ENCODE results near the gene BHLHE41. TPM values are rescaled to one million over a fixed set of nuclear protein-coding genes. Genes with fewer than 3 reads are reported as not detected.

BHLHE41 gene
- total RNA-seq: 16.0 and 27.8 TPM in 2 replicates

DNA sequence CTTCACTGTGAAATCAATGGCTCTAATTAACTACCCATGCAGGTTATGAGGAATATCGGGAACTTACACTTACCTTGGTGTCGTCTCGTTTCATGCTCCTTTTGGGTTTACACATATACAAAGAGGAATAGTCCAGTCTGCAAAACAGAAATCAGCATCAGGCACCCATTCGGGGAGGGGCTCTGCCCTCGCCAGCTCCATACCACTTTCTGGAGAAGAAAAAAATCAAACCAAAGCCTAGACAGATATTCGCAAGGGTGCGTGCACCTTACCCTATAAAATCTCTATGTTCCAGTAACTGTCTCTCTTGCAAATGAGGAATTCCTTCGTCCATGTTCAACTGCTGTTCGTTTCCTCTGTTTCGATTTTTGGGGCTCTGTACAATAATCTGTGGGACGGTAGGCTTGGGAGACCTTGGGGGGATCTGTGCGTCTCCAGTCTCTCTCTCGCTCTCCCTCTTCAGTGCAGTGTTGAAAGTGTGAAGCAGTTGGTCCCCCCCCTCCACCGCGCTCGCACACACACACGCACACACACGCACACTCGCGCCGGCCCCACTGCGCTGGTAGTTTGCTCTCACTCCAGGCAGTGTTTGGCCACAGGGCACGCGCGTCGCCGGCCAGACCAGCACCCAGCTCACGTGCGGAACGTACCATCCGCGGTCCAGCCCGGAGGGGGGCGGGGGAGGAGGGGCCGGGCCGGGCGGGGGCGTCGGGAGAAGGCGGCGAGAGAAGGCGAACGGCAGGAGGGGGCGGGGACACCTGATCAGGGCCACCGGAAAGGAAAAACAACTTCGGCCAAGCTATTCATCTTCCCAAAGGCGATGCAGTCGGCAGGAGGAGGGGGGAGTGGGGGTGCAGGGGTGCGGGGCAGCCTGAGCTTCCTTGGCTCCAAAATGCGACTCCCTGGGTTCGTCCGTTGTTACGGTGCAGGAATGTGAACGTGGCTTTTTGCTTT is at the start of gene BHLHE41:
Gene BHLHE41 (minus strand): TSS at position 592 of the 954 bp plus-strand sequence. CDS start 258 bp downstream, at position 334.

Other genes starting within 250 kb of the BHLHE41 start
- gene RASSF8, start 166.4 kb downstream of the BHLHE41 start, total RNA-seq: 58.8 and 69.3 TPM in 2 replicates
- 27.9 and 36.8 TPM in 2 replicates for gene SSPN, start 70.5 kb upstream of the BHLHE41 start, total RNA-seq

Data from smooth muscle cell of the umbilical artery (primary cell).